Measurements from ENCODE around the gene XIAP.
"Not testable (repeated sequence)": the region's sequence is repeated elsewhere in the genome, so short reads cannot be mapped to it uniquely, and the experiment has no call there.

XIAP gene

DNA sequence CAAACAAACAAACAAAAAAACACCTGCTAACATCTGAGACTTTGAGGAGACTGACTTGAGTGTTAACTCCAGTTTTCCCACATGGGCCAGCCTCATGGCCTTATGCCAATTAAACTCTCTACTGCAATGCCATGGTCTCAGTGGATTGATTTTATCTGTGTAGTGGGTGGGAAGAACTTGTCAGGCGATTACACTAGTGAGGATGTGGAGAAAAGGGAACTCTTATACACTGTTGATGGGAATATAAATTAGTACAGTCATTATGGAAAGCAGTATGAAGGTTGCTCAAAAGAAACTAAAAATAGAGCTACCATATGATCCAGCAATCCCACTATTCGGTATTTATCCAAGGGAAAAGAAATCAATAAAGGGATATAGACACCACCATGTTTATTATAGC is 12.8 kb upstream of the XIAP start:
- Histone ChIP-seq H3K4me3 (ENCODE audit: low read length) (no peak overlapping the region), H3K9ac (ENCODE audit: low read length) (no peak overlapping the region), H3K27me3 (ENCODE audit: control insufficient read depth, insufficient read depth, low read length) (no peaks in the 10 kb centered on the region), H3K4me1 (ENCODE audit: control insufficient read depth, insufficient read depth, low read length) (no peaks in the 10 kb centered on the region), H3K36me3 (ENCODE audit: control insufficient read depth, insufficient read depth, low read length) (no peaks in the 10 kb centered on the region), H3K27ac (ENCODE audit: low read depth, low read length) (no peak overlapping the region)

DNA sequence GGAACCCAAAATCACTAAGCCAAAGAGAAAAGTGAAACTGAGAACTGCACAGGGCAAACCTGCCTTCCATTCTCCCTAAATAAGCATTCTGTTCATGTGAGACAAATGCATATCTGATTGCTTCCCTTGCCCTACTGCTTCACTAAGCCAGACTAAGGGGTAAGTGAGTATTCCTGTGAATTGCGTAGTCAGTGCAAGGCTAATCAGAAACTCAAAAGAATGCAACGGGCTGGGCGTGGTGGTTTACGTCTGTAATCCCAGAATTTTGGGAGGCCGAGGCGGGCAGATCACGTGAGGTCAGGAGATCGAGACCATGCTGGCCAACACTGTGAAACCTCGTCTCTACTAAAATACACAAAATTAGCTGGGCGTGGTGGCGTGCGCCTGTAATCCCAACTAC is 10.8 kb upstream of the XIAP start:
- Histone ChIP-seq H3K9ac (ENCODE audit: low read length) (no peak overlapping the region), H3K27me3 (ENCODE audit: control insufficient read depth, insufficient read depth, low read length) (no peaks in the 10 kb centered on the region), H3K27ac (ENCODE audit: low read depth, low read length) (no peak overlapping the region), H3K4me1 (ENCODE audit: control insufficient read depth, insufficient read depth, low read length) (no peaks in the 10 kb centered on the region), H3K36me3 (ENCODE audit: control insufficient read depth, insufficient read depth, low read length) (no peaks in the 10 kb centered on the region), H3K4me3 (ENCODE audit: low read length) (no peak overlapping the region)

- H3K9ac ChIP-seq (ENCODE audit: low read length); H3K4me3 ChIP-seq (ENCODE audit: low read length); H3K27ac ChIP-seq (ENCODE audit: low read depth, low read length); H3K36me3 ChIP-seq (ENCODE audit: control insufficient read depth, insufficient read depth, low read length); H3K27me3 ChIP-seq (ENCODE audit: control insufficient read depth, insufficient read depth, low read length); H3K4me1 ChIP-seq (ENCODE audit: control insufficient read depth, insufficient read depth, low read length): not testable (repeated sequence)
Measured at GRCh38 chrX:123849906-123850305, 9.9 kb upstream of the XIAP start.

GRCh38 chrX:123851079-123851478 is 8.8 kb upstream of the XIAP start:
- Histone ChIP-seq H3K36me3 (ENCODE audit: control insufficient read depth, insufficient read depth, low read length) (no peaks in the 10 kb centered on the region), H3K27ac (ENCODE audit: low read depth, low read length) (no peak overlapping the region), H3K4me1 (ENCODE audit: control insufficient read depth, insufficient read depth, low read length) (no peaks in the 10 kb centered on the region), H3K27me3 (ENCODE audit: control insufficient read depth, insufficient read depth, low read length) (no peaks in the 10 kb centered on the region), H3K4me3 (ENCODE audit: low read length) (no peak overlapping the region), H3K9ac (ENCODE audit: low read length) (no peak overlapping the region)

DNA sequence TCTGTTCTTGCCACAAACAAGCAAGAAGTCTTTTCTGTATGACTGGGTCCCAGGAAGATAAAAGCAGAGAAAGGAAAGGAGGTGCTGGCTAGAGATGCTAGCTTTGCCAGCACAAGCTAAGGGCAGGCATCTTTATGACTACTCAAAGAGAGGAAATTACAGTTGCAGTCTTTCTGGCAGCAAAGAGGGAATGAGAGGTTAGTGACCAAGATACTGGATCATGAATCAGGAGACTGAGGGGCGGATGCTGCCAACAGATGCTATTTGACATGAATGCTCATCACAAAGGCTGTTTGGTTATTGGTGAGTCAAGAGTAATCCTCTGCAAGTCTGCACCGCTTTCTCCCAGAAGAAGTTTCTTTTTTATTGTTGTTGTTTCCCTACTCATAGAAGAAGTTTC is 5.5 kb upstream of the XIAP start:
- Histone ChIP-seq H3K9ac (ENCODE audit: low read length) (no peak overlapping the region), H3K36me3 (ENCODE audit: control insufficient read depth, insufficient read depth, low read length) (no peaks in the 10 kb centered on the region), H3K4me3 (ENCODE audit: low read length) (no peak overlapping the region), H3K4me1 (ENCODE audit: control insufficient read depth, insufficient read depth, low read length) (no peaks in the 10 kb centered on the region), H3K27ac (ENCODE audit: low read depth, low read length) (no peak overlapping the region), H3K27me3 (ENCODE audit: control insufficient read depth, insufficient read depth, low read length) (no peaks in the 10 kb centered on the region)

DNA sequence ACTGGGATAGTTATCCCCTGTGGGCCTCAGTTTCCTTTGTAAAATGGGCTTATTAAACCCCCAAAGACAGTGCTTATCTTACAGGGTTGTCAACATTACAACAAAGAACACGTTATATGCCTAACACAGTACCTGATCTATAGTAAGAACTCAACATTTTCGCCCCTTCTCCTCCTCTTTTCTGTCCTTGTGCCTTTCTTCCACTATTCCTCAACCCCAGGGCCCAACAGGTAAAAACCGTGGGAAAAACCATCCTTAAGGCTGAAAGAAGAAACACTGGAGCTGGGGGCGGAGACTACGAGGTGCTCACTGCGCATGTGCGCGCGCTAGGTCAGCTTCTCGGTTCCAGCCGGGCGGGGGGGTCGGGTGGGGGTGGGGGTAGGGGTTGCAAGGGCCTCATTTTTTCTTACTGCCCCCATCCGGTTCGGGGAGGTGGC is 426 bp upstream of the XIAP start:
- peak overlapping the region; percentile 95 for H3K27ac ChIP-seq (ENCODE audit: low read depth, low read length)
- H3K4me3 ChIP-seq (ENCODE audit: low read length) = peak overlapping the region; percentile 67
- no peaks in the 10 kb centered on the region for H3K36me3 ChIP-seq (ENCODE audit: control insufficient read depth, insufficient read depth, low read length)
- H3K4me1 ChIP-seq (ENCODE audit: control insufficient read depth, insufficient read depth, low read length) = no peaks in the 10 kb centered on the region
- H3K27me3 ChIP-seq (ENCODE audit: control insufficient read depth, insufficient read depth, low read length) = no peaks in the 10 kb centered on the region
- H3K9ac ChIP-seq (ENCODE audit: low read length) = no peak overlapping the region

DNA sequence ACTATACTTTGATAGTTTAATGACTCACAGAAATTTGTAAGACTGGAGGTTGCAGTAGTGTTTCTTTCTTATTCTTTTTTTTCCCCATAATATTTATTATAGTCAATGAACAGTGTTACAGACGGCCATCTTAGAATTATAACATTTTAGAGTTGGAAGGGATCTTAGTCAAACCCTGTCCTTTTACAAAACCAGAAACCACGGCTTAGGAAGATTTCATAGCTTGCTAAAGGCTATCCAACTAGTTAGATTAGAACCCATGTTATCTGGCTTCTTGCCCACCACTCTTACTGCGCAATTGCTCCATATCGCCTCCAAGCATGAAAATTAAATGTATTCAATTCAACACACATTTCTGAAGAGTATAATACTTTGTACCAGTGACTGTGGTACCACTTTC is 1.1 kb downstream of the XIAP start:
- peak overlapping the region; percentile 67 for H3K4me3 ChIP-seq (ENCODE audit: low read length)
- H3K9ac ChIP-seq (ENCODE audit: low read length) = no peak overlapping the region
- H3K4me1 ChIP-seq (ENCODE audit: control insufficient read depth, insufficient read depth, low read length) = no peaks in the 10 kb centered on the region
- H3K36me3 ChIP-seq (ENCODE audit: control insufficient read depth, insufficient read depth, low read length) = no peaks in the 10 kb centered on the region
- no peaks in the 10 kb centered on the region for H3K27me3 ChIP-seq (ENCODE audit: control insufficient read depth, insufficient read depth, low read length)
- H3K27ac ChIP-seq (ENCODE audit: low read depth, low read length) = peak overlapping the region; percentile 95

- H3K27ac ChIP-seq (ENCODE audit: low read depth, low read length) = no peak overlapping the region
Measured at GRCh38 chrX:123869488-123869887, 9.6 kb downstream of the XIAP start.

DNA sequence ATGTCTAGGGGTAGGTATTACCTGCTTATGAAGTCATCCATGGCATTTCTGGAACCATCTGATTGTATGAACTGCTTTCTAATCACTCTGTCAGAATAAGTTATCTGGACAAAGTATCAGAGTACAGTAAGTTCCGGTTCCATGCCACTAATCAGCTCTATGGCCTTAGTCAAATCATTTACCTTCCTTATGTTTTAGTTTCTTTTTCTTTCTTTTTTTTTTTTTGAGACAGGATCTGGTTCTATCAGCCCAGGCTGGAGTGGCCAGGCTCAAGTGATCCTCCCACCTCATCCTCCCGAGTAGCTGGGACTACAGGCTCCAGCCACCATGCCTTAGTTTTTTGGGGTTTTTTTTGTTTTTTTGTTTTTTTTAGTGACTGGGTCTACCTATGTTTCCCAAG is 11.5 kb downstream of the XIAP start:
- no peaks in the 10 kb centered on the region for H3K4me1 ChIP-seq (ENCODE audit: control insufficient read depth, insufficient read depth, low read length)
- H3K36me3 ChIP-seq (ENCODE audit: control insufficient read depth, insufficient read depth, low read length) = no peaks in the 10 kb centered on the region
- no peak overlapping the region for H3K27ac ChIP-seq (ENCODE audit: low read depth, low read length)
- H3K27me3 ChIP-seq (ENCODE audit: control insufficient read depth, insufficient read depth, low read length) = no peaks in the 10 kb centered on the region
- H3K9ac ChIP-seq (ENCODE audit: low read length) = no peak overlapping the region
- no peak overlapping the region for H3K4me3 ChIP-seq (ENCODE audit: low read length)

More at GRCh38 chrX:123869488-123869887, 9.6 kb downstream of the XIAP start:
- no peak overlapping the region for H3K4me3 ChIP-seq (ENCODE audit: low read length)
- H3K27me3 ChIP-seq (ENCODE audit: control insufficient read depth, insufficient read depth, low read length) = no peaks in the 10 kb centered on the region
- no peak overlapping the region for H3K9ac ChIP-seq (ENCODE audit: low read length)
- H3K4me1 ChIP-seq (ENCODE audit: control insufficient read depth, insufficient read depth, low read length) = no peaks in the 10 kb centered on the region
- no peaks in the 10 kb centered on the region for H3K36me3 ChIP-seq (ENCODE audit: control insufficient read depth, insufficient read depth, low read length)

- Histone ChIP-seq H3K27me3 (ENCODE audit: control insufficient read depth, insufficient read depth, low read length) (no peaks in the 10 kb centered on the region), H3K27ac (ENCODE audit: low read depth, low read length) (no peak overlapping the region), H3K4me3 (ENCODE audit: low read length) (no peak overlapping the region), H3K4me1 (ENCODE audit: control insufficient read depth, insufficient read depth, low read length) (peaks cover 2% of the 10 kb centered on the region), H3K9ac (ENCODE audit: low read length) (no peak overlapping the region), H3K36me3 (ENCODE audit: control insufficient read depth, insufficient read depth, low read length) (no peaks in the 10 kb centered on the region)
Measured at GRCh38 chrX:123873956-123874355, 14.1 kb downstream of the XIAP start.

- no peak overlapping the region for H3K27ac ChIP-seq (ENCODE audit: low read depth, low read length)
- H3K27me3 ChIP-seq (ENCODE audit: control insufficient read depth, insufficient read depth, low read length) = no peaks in the 10 kb centered on the region
- H3K4me3 ChIP-seq (ENCODE audit: low read length) = no peak overlapping the region
- no peaks in the 10 kb centered on the region for H3K36me3 ChIP-seq (ENCODE audit: control insufficient read depth, insufficient read depth, low read length)
- no peak overlapping the region for H3K9ac ChIP-seq (ENCODE audit: low read length)
- H3K4me1 ChIP-seq (ENCODE audit: control insufficient read depth, insufficient read depth, low read length) = peaks cover 2% of the 10 kb centered on the region
Measured at GRCh38 chrX:123876177-123876576, 16.3 kb downstream of the XIAP start.

DNA sequence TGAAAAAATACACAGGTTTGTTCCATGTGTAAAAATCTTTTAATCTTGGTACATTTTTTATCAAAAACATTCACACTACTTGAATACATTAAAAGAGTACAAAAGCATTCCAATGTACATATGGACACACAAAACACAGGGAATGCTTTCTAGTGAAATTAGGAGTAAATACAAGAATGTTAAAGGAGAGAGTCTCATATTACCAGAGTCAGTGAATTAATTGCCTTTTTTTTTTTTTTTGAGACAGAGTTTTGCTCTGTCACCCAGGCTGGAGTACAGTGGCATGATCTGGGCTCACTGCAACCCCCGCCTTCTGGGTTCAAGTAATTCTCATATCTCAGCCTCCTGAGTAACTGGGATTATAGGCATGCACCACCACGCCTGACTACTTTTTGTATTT is 17.0 kb downstream of the XIAP start:
- H3K9ac ChIP-seq (ENCODE audit: low read length) = no peak overlapping the region
- H3K4me1 ChIP-seq (ENCODE audit: control insufficient read depth, insufficient read depth, low read length) = peaks cover 2% of the 10 kb centered on the region
- no peaks in the 10 kb centered on the region for H3K36me3 ChIP-seq (ENCODE audit: control insufficient read depth, insufficient read depth, low read length)
- H3K27ac ChIP-seq (ENCODE audit: low read depth, low read length) = no peak overlapping the region
- H3K4me3 ChIP-seq (ENCODE audit: low read length) = no peak overlapping the region
- H3K27me3 ChIP-seq (ENCODE audit: control insufficient read depth, insufficient read depth, low read length) = no peaks in the 10 kb centered on the region

DNA sequence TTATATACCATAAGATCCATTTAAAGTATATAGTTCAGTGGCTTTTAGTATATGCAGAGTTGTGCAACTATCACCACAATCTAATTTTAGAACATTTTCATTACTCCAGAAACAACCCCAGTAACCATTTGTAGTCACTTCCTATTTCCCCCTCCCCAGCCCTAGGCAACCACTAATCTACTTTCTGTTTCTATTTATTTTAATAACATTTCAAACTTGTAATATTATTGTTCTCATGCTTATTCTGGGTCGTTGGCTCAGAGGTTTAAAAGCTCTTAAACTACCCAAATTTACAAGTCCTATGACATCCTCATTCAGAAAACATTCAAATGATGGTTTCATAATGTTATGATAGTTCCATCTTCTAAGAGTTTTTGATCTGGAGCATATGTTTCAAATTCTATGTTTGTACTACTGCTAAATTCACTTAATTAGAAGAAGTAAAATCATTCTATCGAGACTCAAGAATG is 18.4 kb downstream of the XIAP start:
- H3K9ac ChIP-seq (ENCODE audit: low read length) = no peak overlapping the region
- H3K27ac ChIP-seq (ENCODE audit: low read depth, low read length) = no peak overlapping the region
- no peaks in the 10 kb centered on the region for H3K36me3 ChIP-seq (ENCODE audit: control insufficient read depth, insufficient read depth, low read length)
- peaks cover 2% of the 10 kb centered on the region for H3K4me1 ChIP-seq (ENCODE audit: control insufficient read depth, insufficient read depth, low read length)
- no peaks in the 10 kb centered on the region for H3K27me3 ChIP-seq (ENCODE audit: control insufficient read depth, insufficient read depth, low read length)
- H3K4me3 ChIP-seq (ENCODE audit: low read length) = no peak overlapping the region
